NB4 (cell line): ENCODE measurements around the gene OTOP3.

Source experiments
- POLR2A ChIP-seq: IDR thresholded peaks from 2 replicates; pipeline ENCODE4 v1.6.1; 2011; ENCODE audit warnings: mild to moderate bottlenecking; ENCODE audit not compliant: insufficient read length; ENCODE audit errors: extremely low read depth
- TF ChIP-seq, protein P1 (sequence below): IDR thresholded peaks from one replicate; pipeline ENCODE4 v1.5.1; 2012; ENCODE audit warnings: low read depth, low read length

DNA sequence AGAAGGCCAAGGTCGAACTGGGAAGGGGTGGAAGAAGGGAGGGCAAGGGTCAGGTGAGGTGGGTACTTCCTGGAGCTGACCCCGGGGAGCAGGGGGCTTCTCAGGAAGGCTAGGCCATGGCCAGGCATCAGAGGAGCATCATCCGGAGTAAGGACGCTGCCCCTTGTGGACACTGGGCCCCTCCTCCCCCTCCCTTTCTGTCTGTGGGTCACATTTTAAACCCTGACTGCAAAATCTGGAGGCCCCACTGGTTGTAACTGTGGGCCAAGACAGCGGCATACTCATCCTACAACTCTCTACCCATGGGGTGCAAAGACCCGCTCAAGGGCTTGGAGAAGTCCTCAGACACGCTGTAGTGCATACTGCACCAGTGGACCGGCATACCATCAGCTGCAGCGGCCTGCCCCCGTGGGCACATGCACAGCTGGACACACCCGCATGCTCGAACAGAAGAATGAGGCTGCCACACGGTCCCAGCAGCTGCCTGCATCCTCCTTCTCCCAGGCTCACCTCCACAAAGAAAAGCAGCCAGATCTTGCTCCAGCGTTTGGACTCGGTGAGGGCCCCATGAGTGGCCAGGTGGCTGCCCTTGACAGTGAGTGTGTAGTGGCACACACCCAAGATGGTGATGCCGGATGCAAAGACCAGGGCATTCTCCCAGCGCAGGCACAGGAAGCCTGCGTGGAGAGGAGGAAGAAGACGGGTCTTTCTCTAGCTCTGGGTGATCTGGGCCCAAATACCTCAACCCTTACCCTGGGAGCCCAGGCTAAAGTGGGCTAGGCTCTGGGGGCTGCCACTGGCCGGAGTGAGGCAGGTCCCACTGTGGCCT is 43.5 kb upstream of the OTOP3 start:
- no peak for TF ChIP-seq POLR2A
- TF ChIP-seq, protein P1, sequence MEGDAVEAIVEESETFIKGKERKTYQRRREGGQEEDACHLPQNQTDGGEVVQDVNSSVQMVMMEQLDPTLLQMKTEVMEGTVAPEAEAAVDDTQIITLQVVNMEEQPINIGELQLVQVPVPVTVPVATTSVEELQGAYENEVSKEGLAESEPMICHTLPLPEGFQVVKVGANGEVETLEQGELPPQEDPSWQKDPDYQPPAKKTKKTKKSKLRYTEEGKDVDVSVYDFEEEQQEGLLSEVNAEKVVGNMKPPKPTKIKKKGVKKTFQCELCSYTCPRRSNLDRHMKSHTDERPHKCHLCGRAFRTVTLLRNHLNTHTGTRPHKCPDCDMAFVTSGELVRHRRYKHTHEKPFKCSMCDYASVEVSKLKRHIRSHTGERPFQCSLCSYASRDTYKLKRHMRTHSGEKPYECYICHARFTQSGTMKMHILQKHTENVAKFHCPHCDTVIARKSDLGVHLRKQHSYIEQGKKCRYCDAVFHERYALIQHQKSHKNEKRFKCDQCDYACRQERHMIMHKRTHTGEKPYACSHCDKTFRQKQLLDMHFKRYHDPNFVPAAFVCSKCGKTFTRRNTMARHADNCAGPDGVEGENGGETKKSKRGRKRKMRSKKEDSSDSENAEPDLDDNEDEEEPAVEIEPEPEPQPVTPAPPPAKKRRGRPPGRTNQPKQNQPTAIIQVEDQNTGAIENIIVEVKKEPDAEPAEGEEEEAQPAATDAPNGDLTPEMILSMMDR: no peak
